ENCODE measurements around the gene PYGL. TPM values are rescaled to one million over a fixed set of nuclear protein-coding genes. Genes with fewer than 3 reads are reported as not detected.
"Not testable (repeated sequence)": the region's sequence is repeated elsewhere in the genome, so short reads cannot be mapped to it uniquely, and the experiment has no call there.

Gene PYGL
- total and polyA plus RNA-seq, 2 donors (not counting 3 experiments of a cell fraction or from before 2014, with no cell fraction given), result 15.1 to 45.7 TPM

GRCh38 chr14:50956421-50956820 is 12.1 kb upstream of the PYGL start:
- H3K9ac ChIP-seq (replicated peaks; ENCODE audit: extremely low read depth, insufficient read depth, low read length); CTCF ChIA-PET; POLR2A ChIA-PET; H3K9me3 ChIP-seq (replicated peaks; ENCODE audit: control insufficient read depth, insufficient read depth, low read length); H3K4me3 ChIP-seq (replicated peaks in 1 of 3; ENCODE audit: insufficient read depth in 1 of 3, low read depth in 1 of 3, low read length in 3 of 3); dilution Hi-C loops (cut with MboI; ENCODE audit: extremely low pct_ligation_motif_present, low sequenced_read_pairs); H3K27me3 ChIP-seq (ENCODE audit: control insufficient read depth in 2 of 2, insufficient read depth in 2 of 2, low read length in 2 of 2); H2AFZ ChIP-seq (ENCODE audit: low read depth, low read length); FAIRE-seq; H3K27ac ChIP-seq (ENCODE audit: insufficient read depth, low read depth, low read length); H3K4me2 ChIP-seq (ENCODE audit: insufficient read depth, low read length); H3K36me3 ChIP-seq (ENCODE audit: control insufficient read depth in 2 of 2, extremely low read depth in 1 of 2, insufficient read depth in 2 of 2, low read length in 2 of 2); H4K20me1 ChIP-seq (replicated peaks; ENCODE audit: control insufficient read depth, extremely low read depth, insufficient read depth, low read length); DNase-seq (ENCODE audit: low read depth, low spot score); H3K9me1 ChIP-seq (replicated peaks; ENCODE audit: control insufficient read depth, extremely low read depth, insufficient read depth, low read length); BruUV-seq (replicated peaks); H3K79me2 ChIP-seq (ENCODE audit: control insufficient read depth, insufficient read depth, low read length): not testable (repeated sequence)
- peaks cover 22% of the 10 kb centered on the region for H3K4me1 ChIP-seq (ENCODE audit: control insufficient read depth, extremely low read depth, insufficient read depth, low read length)
- intact Hi-C loops (cut with micrococcal nuclease), result loop anchor here (5.0 kb wide), 1 partner anchor 141 kb away; the partner anchor contains the start of gene TRIM9

- H3K27ac ChIP-seq (ENCODE audit: insufficient read depth, low read depth, low read length), result peak overlapping the region; percentile 98
- H3K4me3 ChIP-seq (replicated peaks in 1 of 3; ENCODE audit: insufficient read depth in 1 of 3, low read depth in 1 of 3, low read length in 3 of 3), result no peak overlapping the region
- CTCF ChIA-PET, result interaction anchor here (0.9 to 2.7 kb wide), 6 partner anchors 9 to 824 kb away, joined by 3 to 12 read pairs (median 5); partner anchors contain the start of genes PYGL and TRIM9
- BruUV-seq (replicated peaks), result TSS peak; percentile 93
- H2AFZ ChIP-seq (ENCODE audit: low read depth, low read length), result peak overlapping the region; percentile 55
- POLR2A ChIA-PET, result interaction anchor here (0.7 kb wide), 1 partner anchor 11 kb away, joined by 3 read pairs; the partner anchor contains the start of gene PYGL
- no peaks in the 10 kb centered on the region for H4K20me1 ChIP-seq (replicated peaks; ENCODE audit: control insufficient read depth, extremely low read depth, insufficient read depth, low read length)
- peaks cover 18% of the 10 kb centered on the region for H3K4me1 ChIP-seq (ENCODE audit: control insufficient read depth, extremely low read depth, insufficient read depth, low read length)
- no peaks in the 10 kb centered on the region for H3K36me3 ChIP-seq (ENCODE audit: control insufficient read depth in 2 of 2, extremely low read depth in 1 of 2, insufficient read depth in 2 of 2, low read length in 2 of 2)
- peak overlapping the region; percentile 37 for H3K4me2 ChIP-seq (ENCODE audit: insufficient read depth, low read length)
- H3K79me2 ChIP-seq (ENCODE audit: control insufficient read depth, insufficient read depth, low read length), result no peaks in the 10 kb centered on the region
- DNase-seq (ENCODE audit: low read depth, low spot score), result peak; percentile 73
- intact Hi-C loops (cut with micrococcal nuclease), result loop anchor here (1.0 to 5.0 kb wide), 2 partner anchors 142 to 825 kb away; partner anchors contain the start of gene TRIM9
- FAIRE-seq, result peak; percentile 81
- no peaks in the 10 kb centered on the region for H3K9me1 ChIP-seq (replicated peaks; ENCODE audit: control insufficient read depth, extremely low read depth, insufficient read depth, low read length)
- peak overlapping the region; percentile 67 for H3K9ac ChIP-seq (replicated peaks; ENCODE audit: extremely low read depth, insufficient read depth, low read length)
- no peaks in the 10 kb centered on the region for H3K9me3 ChIP-seq (replicated peaks; ENCODE audit: control insufficient read depth, insufficient read depth, low read length)
- dilution Hi-C loops (cut with MboI; ENCODE audit: extremely low pct_ligation_motif_present, low sequenced_read_pairs), result no loop called here
- TF ChIP-seq CTCF (IDR thresholded peaks at IDR 0.05; ENCODE audit: extremely low read depth in 1 of 2, insufficient read depth in 1 of 2, low read depth in 1 of 2, low read length in 2 of 2) (peak; percentile 38 to 42), MYC (IDR thresholded peaks at IDR 0.05; ENCODE audit: low read depth, low read length) (no peak), GATA2 (IDR thresholded peaks at IDR 0.05; ENCODE audit: insufficient read depth, insufficient read length, low read depth, low read length) (peak; percentile 83), FOS (IDR thresholded peaks at IDR 0.05; ENCODE audit: borderline replicate concordance, insufficient read depth, low read length) (peak; percentile 57), POLR2A (IDR thresholded peaks at IDR 0.05; ENCODE audit: low read depth, low read length) (no peak), JUN (IDR thresholded peaks at IDR 0.05; ENCODE audit: borderline replicate concordance, insufficient read depth, insufficient read length, low read depth) (peak; percentile 59), EZH2 (IDR thresholded peaks at IDR 0.05; ENCODE audit: borderline replicate concordance, low read depth, low read length, severe bottlenecking) (no peak), POLR2AphosphoS5 (IDR thresholded peaks at IDR 0.05; ENCODE audit: insufficient read depth, low read depth, low read length) (no peak), MAX (IDR thresholded peaks at IDR 0.05; ENCODE audit: insufficient read depth, insufficient read length) (no peak)
- H3K27me3 ChIP-seq (ENCODE audit: control insufficient read depth in 2 of 2, insufficient read depth in 2 of 2, low read length in 2 of 2), result no peaks in the 10 kb centered on the region
These were observed 11.2 kb upstream of the PYGL start for GRCh38 chr14:50955373-50956043.
